Uterus (tissue), 2 donors: ENCODE measurements around the gene FBXW9.

Experiments used
- CTCF ChIP-seq, 4 experiments: fragments of 200-600 bp in 2 of 4; fragments of 450-650 bp in 2 of 4; sonication (generic) in 2 of 4; IDR thresholded peaks; one replicate each; pipeline ENCODE4 v1.5.1; 2016 to 2019; ENCODE audit warnings: antibody characterized with exemption in 4 of 4, mild to moderate bottlenecking in 2 of 4, moderate library complexity in 1 of 4
- POLR2A ChIP-seq, 2 donors: fragments of 450-650 bp; IDR thresholded peaks; one replicate each; pipeline ENCODE4 v1.6.1; 2016; ENCODE audit warnings: antibody characterized with exemption in 2 of 2, mild to moderate bottlenecking in 1 of 2, moderate library complexity in 1 of 2

- TF ChIP-seq POLR2A (IDR thresholded peaks at IDR 0.05) (no peak), CTCF (IDR thresholded peaks at IDR 0.05) (no peak)
Measured at GRCh38 chr19:12731337-12731736, 34.9 kb upstream of the FBXW9 start.
